ENCODE measurements around the gene ZNF20. TPM values are rescaled to one million over a fixed set of nuclear protein-coding genes. Genes with fewer than 3 reads are reported as not detected.

ZNF20 gene
- total RNA-seq, 1 experiment from 2014 or later, result 5.8 TPM

GRCh38 chr19:12140545-12141404, 625 bp upstream of the ZNF20 start:
- Mint-ChIP-seq H3K27me3 (ENCODE audit: insufficient read depth, unreplicated experiment) (no peaks in the 10 kb centered on the region), H3K9me3 (ENCODE audit: unreplicated experiment) (peaks cover 9% of the 10 kb centered on the region), H3K4me3 (ENCODE audit: unreplicated experiment) (peak overlapping the region; percentile 88), H3K4me1 (ENCODE audit: low read depth, unreplicated experiment) (peaks cover 16% of the 10 kb centered on the region), H3K27ac (ENCODE audit: unreplicated experiment) (peak overlapping the region; percentile 90), H3K36me3 (ENCODE audit: insufficient read depth, unreplicated experiment) (peaks cover 38% of the 10 kb centered on the region)
- Histone ChIP-seq H3K4me3 (ENCODE audit: low read depth, low read length) (peak overlapping the region; percentile 89), H3K27me3 (replicated peaks; ENCODE audit: control insufficient read depth, insufficient read depth, low read length) (no peaks in the 10 kb centered on the region), H3K36me3 (ENCODE audit: control insufficient read depth, insufficient read depth, low read length) (peaks cover 3% of the 10 kb centered on the region), H3K9me3 (peaks cover 4% of the 10 kb centered on the region; the same call in 1 of the 2 replicates), H3K4me1 (0 out of 2 replicates have a peak, but pooled peaks cover 5% of the 10 kb centered on the region)
- ChIA-PET CTCF (interaction anchor here (0.6 to 2.5 kb wide), 13 partner anchors 9 to 582 kb away, joined by 3 to 37 read pairs (median 5); partner anchors contain the start of genes ELOF1, ZNF442, ZNF491 and ZNF564), POLR2A (interaction anchor here (0.6 to 1.0 kb wide), 5 partner anchors 22 to 470 kb away, joined by 3 to 5 read pairs (median 3); partner anchors contain the start of genes ZNF136, ZNF442, ZNF490 and ZNF563)
- no TSS peak for BruUV-seq (replicated peaks)
- peak; percentile 86 to 87 for DNase-seq
- intact Hi-C loops (cut with micrococcal nuclease; ENCODE audit: unreplicated experiment), result loop anchor here (1.0 to 5.0 kb wide), 6 partner anchors 81 to 443 kb away; partner anchors contain the start of gene ZNF440
- TF ChIP-seq CTCF (IDR thresholded peaks at IDR 0.05; ENCODE audit: insufficient read depth in 1 of 2, low read depth in 1 of 2, low read length in 1 of 2, severe bottlenecking in 1 of 2, unreplicated experiment in 1 of 2), result peak; percentile 88 to 90

- Mint-ChIP-seq H3K4me3 (ENCODE audit: unreplicated experiment) (peak overlapping the region; percentile 88), H3K27ac (ENCODE audit: unreplicated experiment) (peak overlapping the region; percentile 90), H3K27me3 (ENCODE audit: insufficient read depth, unreplicated experiment) (no peaks in the 10 kb centered on the region), H3K4me1 (ENCODE audit: low read depth, unreplicated experiment) (peaks cover 16% of the 10 kb centered on the region), H3K9me3 (ENCODE audit: unreplicated experiment) (no peaks in the 10 kb centered on the region), H3K36me3 (ENCODE audit: insufficient read depth, unreplicated experiment) (peaks cover 53% of the 10 kb centered on the region)
- H3K4me1 ChIP-seq, result 0 out of 2 replicates have a peak, but pooled peaks cover 5% of the 10 kb centered on the region
- peaks cover 3% of the 10 kb centered on the region for H3K36me3 ChIP-seq (ENCODE audit: control insufficient read depth, insufficient read depth, low read length)
- peak overlapping the region; percentile 89 for H3K4me3 ChIP-seq (ENCODE audit: low read depth, low read length)
- BruUV-seq (replicated peaks), result no TSS peak
- ChIA-PET CTCF (interaction anchor here (2.5 kb wide), 1 partner anchor 80 kb away, joined by 30 read pairs; no protein-coding TSS in a partner anchor), POLR2A (no interaction called here)
- peaks cover 7% of the 10 kb centered on the region; the same call in 1 of the 2 replicates for H3K9me3 ChIP-seq
- intact Hi-C loops (cut with micrococcal nuclease; ENCODE audit: unreplicated experiment), result no loop called here
- no peak for TF ChIP-seq CTCF (IDR thresholded peaks at IDR 0.05; ENCODE audit: insufficient read depth in 1 of 2, low read depth in 1 of 2, low read length in 1 of 2, severe bottlenecking in 1 of 2, unreplicated experiment in 1 of 2)
- H3K27me3 ChIP-seq (replicated peaks; ENCODE audit: control insufficient read depth, insufficient read depth, low read length), result no peaks in the 10 kb centered on the region
- DNase-seq, result no peak
Observed at GRCh38 chr19:12139269-12139668, 881 bp downstream of the ZNF20 start.

- ChIA-PET CTCF (interaction anchor here (0.7 kb wide), 1 partner anchor 341 kb away, joined by 7 read pairs; no protein-coding TSS in a partner anchor), POLR2A (no interaction called here)
- no peak overlapping the region for H3K4me3 ChIP-seq (ENCODE audit: low read depth, low read length)
- Mint-ChIP-seq H3K36me3 (ENCODE audit: insufficient read depth, unreplicated experiment) (peaks cover 72% of the 10 kb centered on the region), H3K27ac (ENCODE audit: unreplicated experiment) (no peak overlapping the region), H3K9me3 (ENCODE audit: unreplicated experiment) (no peaks in the 10 kb centered on the region), H3K27me3 (ENCODE audit: insufficient read depth, unreplicated experiment) (no peaks in the 10 kb centered on the region), H3K4me3 (ENCODE audit: unreplicated experiment) (no peak overlapping the region), H3K4me1 (ENCODE audit: low read depth, unreplicated experiment) (peaks cover 16% of the 10 kb centered on the region)
- no peak for DNase-seq
- no TSS peak for BruUV-seq (replicated peaks)
- TF ChIP-seq CTCF (IDR thresholded peaks at IDR 0.05; ENCODE audit: insufficient read depth in 1 of 2, low read depth in 1 of 2, low read length in 1 of 2, severe bottlenecking in 1 of 2, unreplicated experiment in 1 of 2), result no peak
- intact Hi-C loops (cut with micrococcal nuclease; ENCODE audit: unreplicated experiment), result no loop called here
- H3K9me3 ChIP-seq, result peaks cover 17% of the 10 kb centered on the region
- H3K27me3 ChIP-seq (replicated peaks; ENCODE audit: control insufficient read depth, insufficient read depth, low read length), result no peaks in the 10 kb centered on the region
- 0 out of 2 replicates have a peak, but pooled peaks cover 5% of the 10 kb centered on the region for H3K4me1 ChIP-seq
- H3K36me3 ChIP-seq (ENCODE audit: control insufficient read depth, insufficient read depth, low read length), result peaks cover 8% of the 10 kb centered on the region
Observed at GRCh38 chr19:12137221-12137940, 2.8 kb downstream of the ZNF20 start.

Data from Caco-2 (cell line).